Tibial artery (tissue), 4 donors: ENCODE results near the gene CCDC86.

ENCODE experiments used
- DNase-seq, 2 donors: peaks; one replicate each; pipeline ENCODE4 v3.0.0-alpha.2; 2019
- H3K27ac ChIP-seq, 2 donors: fragments of 200-600 bp; sonication (generic) in 1 of 2; 1 replicate in 1 of 2; 2 replicates in 1 of 2; pipeline ENCODE4 v1.5.1; 2018 to 2019; ENCODE audit warnings: mild to moderate bottlenecking in 1 of 2
- H3K27me3 ChIP-seq, 2 donors: fragments of 200-600 bp; sonication (generic) in 1 of 2; one replicate each; pipeline versions ENCODE4 v1.5.1 to v1.6.0; 2016 to 2019
- H3K36me3 ChIP-seq, 3 donors: fragments of 200-600 bp; sonication (generic) in 2 of 3; one replicate each; pipeline ENCODE4 v1.5.1; 2016 to 2019; ENCODE audit warnings: mild to moderate bottlenecking in 2 of 3
- H3K4me1 ChIP-seq, 4 donors: fragments of 200-600 bp; sonication (generic) in 2 of 4; 1 replicate in 3 of 4; 2 replicates in 1 of 4; pipeline ENCODE4 v1.5.1; 2016 to 2019
- H3K4me3 ChIP-seq, 2 donors: fragments of 200-600 bp; sonication (generic) in 1 of 2; 1 replicate in 1 of 2; 2 replicates in 1 of 2; pipeline ENCODE4 v1.5.1; 2018 to 2019; ENCODE audit warnings: mild to moderate bottlenecking in 2 of 2
- H3K9me3 ChIP-seq, 3 donors: fragments of 200-600 bp; sonication (generic) in 1 of 3; one replicate each; pipeline ENCODE4 v1.5.1; 2016 to 2019
- CTCF ChIP-seq, 2 experiments: fragments of 200-600 bp in 1 of 2; fragments of 450-650 bp in 1 of 2; IDR thresholded peaks; one replicate each; pipeline ENCODE4 v1.5.1; 2017 to 2019; ENCODE audit warnings: antibody characterized with exemption in 2 of 2, mild to moderate bottlenecking in 1 of 2, moderate library complexity in 1 of 2
- intact Hi-C: fragments of 100-400 bp; cut with DNase I; formaldehyde crosslinking; loops from one replicate; pipeline ENCODE4 v1.15.0; 2023; ENCODE audit warnings: low total_unique reads

CCDC86 gene

GRCh38 chr11:60847896-60848295, 6.0 kb downstream of the CCDC86 start:
- intact Hi-C loops: no loop called here
- Histone ChIP-seq H3K9me3 (no peaks in the 10 kb centered on the region), H3K4me3 (no peak overlapping the region)

GRCh38 chr11:60848714-60849151, 6.8 kb downstream of the CCDC86 start:
- Histone ChIP-seq H3K4me3 (no peak overlapping the region), H3K36me3 (peaks cover 14 to 79% (median 56%) of the 10 kb centered on the region in 3 donors), H3K27ac (no peak overlapping the region), H3K9me3 (no peaks in the 10 kb centered on the region), H3K4me1 (peaks cover 0 to 14% (median 9%) of the 10 kb centered on the region in 4 donors), H3K27me3 (no peaks in the 10 kb centered on the region)
- no peak for DNase-seq
- intact Hi-C loops: no loop called here
- no peak for TF ChIP-seq CTCF (IDR thresholded peaks at IDR 0.05)

More at GRCh38 chr11:60847896-60848295, 6.0 kb downstream of the CCDC86 start:
- Histone ChIP-seq H3K27ac (no peak overlapping the region), H3K27me3 (no peaks in the 10 kb centered on the region), H3K4me1 (peaks cover 0 to 23% (median 17%) of the 10 kb centered on the region in 4 donors), H3K36me3 (peaks cover 14 to 72% (median 56%) of the 10 kb centered on the region in 3 donors)
- DNase-seq: no peak
- no peak for TF ChIP-seq CTCF (IDR thresholded peaks at IDR 0.05)

GRCh38 chr11:60849641-60850520, 8.0 kb downstream of the CCDC86 start:
- Histone ChIP-seq H3K4me3 (no peak overlapping the region), H3K36me3 (peaks cover 14 to 74% (median 56%) of the 10 kb centered on the region in 3 donors)

GRCh38 chr11:60851327-60852104, 9.6 kb downstream of the CCDC86 start:
- H3K36me3 ChIP-seq: peaks cover 14 to 68% (median 56%) of the 10 kb centered on the region in 3 donors
- no peak overlapping the region for H3K4me3 ChIP-seq
- no peak overlapping the region for H3K27ac ChIP-seq
- no peaks in the 10 kb centered on the region for H3K4me1 ChIP-seq
- no peaks in the 10 kb centered on the region for H3K27me3 ChIP-seq
- no peak for DNase-seq
- H3K9me3 ChIP-seq: no peaks in the 10 kb centered on the region
- intact Hi-C loops: no loop called here
- TF ChIP-seq CTCF (IDR thresholded peaks at IDR 0.05): no peak

More at GRCh38 chr11:60849641-60850520, 8.0 kb downstream of the CCDC86 start:
- no peak for DNase-seq
- intact Hi-C loops: no loop called here
- no peaks in the 10 kb centered on the region for H3K9me3 ChIP-seq
- no peaks in the 10 kb centered on the region for H3K27me3 ChIP-seq
- H3K4me1 ChIP-seq: peaks cover 0 to 3% (median 0%) of the 10 kb centered on the region in 4 donors
- H3K27ac ChIP-seq: no peak overlapping the region
- TF ChIP-seq CTCF (IDR thresholded peaks at IDR 0.05): no peak

- H3K27me3 ChIP-seq: no peaks in the 10 kb centered on the region
- H3K4me3 ChIP-seq: no peak overlapping the region
- H3K4me1 ChIP-seq: no peaks in the 10 kb centered on the region
- no peak for DNase-seq
- H3K36me3 ChIP-seq: peaks cover 14 to 63% (median 54%) of the 10 kb centered on the region in 3 donors
- intact Hi-C loops: no loop called here
- H3K9me3 ChIP-seq: no peaks in the 10 kb centered on the region
- no peak overlapping the region for H3K27ac ChIP-seq
- TF ChIP-seq CTCF (IDR thresholded peaks at IDR 0.05): no peak
These were observed 10.4 kb downstream of the CCDC86 start for GRCh38 chr11:60852117-60852981.
